HG02885 (cell line): Measurements from ENCODE around the gene OSBPL6.

Experiments used
- ATAC-seq: cut with Tn5 transposase; IDR thresholded peaks from one replicate; pipeline ENCODE4 v1.9.1; 2021; ENCODE audit warnings: mild to moderate bottlenecking; ENCODE audit not compliant: unreplicated experiment, poor library complexity

The OSBPL6 gene

GRCh38 chr2:178233428-178233827 is 39.1 kb downstream of the OSBPL6 start:
- no peak for ATAC-seq

- ATAC-seq, result no peak
Measured at GRCh38 chr2:178234648-178235047, 40.3 kb downstream of the OSBPL6 start.

GRCh38 chr2:178237488-178238153 is 43.3 kb downstream of the OSBPL6 start:
- ATAC-seq, result no peak

DNA sequence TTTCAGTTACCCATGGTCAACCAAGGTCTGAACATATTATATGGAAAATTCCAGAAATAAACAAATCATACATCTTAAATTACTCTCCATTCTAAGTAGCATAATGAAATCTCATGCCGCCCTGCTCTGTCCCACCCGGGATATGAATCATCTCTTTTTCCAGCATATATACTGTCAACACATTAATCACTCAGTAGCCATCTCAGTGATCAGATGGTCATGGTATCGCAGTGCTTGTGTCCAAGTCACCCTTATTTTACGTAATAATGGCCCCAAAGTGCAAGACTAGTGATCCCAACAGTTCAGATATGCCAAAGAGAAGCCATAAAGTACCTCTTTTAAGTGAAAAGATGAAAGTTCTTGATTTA is 43.8 kb downstream of the OSBPL6 start:
- no peak for ATAC-seq

GRCh38 chr2:178238750-178239149 is 44.4 kb downstream of the OSBPL6 start:
- no peak for ATAC-seq

GRCh38 chr2:178241844-178242551 is 47.7 kb downstream of the OSBPL6 start:
- no peak for ATAC-seq

- ATAC-seq, result no peak
Measured at GRCh38 chr2:178242552-178242883, 48.2 kb downstream of the OSBPL6 start.

DNA sequence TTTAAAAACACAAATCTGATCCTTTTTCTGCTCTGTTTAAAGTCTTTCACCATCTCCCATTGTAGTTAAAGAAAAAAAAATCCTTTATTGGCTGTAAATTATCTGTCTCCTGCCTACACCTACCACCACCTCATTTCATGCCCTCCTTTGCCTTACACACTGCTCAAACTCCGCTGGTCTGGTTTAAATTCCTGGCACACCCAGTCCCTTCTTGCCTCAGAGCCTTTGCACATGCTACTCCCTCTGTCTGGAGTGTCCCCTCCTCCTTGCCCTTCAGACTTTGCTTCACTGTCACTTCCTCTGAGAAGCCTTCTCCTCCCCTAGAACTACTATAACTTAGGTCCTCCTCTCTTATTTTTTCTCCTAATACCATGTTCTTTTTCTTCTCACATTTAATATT is 49.6 kb downstream of the OSBPL6 start:
- ATAC-seq, result no peak

- no peak for ATAC-seq
Measured at GRCh38 chr2:178244777-178245176, 50.5 kb downstream of the OSBPL6 start.

- no peak for ATAC-seq
Measured at GRCh38 chr2:178246696-178247095, 52.4 kb downstream of the OSBPL6 start.

DNA sequence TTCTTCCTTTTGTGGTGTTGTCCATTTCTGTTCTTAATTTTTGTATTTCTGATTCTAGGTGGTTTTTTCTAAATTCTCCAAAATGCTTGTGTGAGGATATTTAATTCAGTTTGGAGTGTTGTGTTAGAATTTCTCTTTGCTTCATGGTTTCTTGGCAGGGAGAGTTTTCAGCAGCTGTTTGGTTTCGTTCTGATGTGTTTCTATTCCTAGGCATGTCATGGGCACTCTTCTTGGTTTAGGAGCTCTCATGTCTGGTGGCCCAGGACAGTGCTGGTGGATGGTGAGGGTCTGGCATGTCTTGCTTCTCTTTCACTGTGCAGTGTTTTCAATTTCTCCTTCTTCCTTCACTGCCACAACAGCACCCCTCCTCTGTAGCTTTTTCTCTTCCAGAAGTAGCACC is 52.9 kb downstream of the OSBPL6 start:
- no peak for ATAC-seq

DNA sequence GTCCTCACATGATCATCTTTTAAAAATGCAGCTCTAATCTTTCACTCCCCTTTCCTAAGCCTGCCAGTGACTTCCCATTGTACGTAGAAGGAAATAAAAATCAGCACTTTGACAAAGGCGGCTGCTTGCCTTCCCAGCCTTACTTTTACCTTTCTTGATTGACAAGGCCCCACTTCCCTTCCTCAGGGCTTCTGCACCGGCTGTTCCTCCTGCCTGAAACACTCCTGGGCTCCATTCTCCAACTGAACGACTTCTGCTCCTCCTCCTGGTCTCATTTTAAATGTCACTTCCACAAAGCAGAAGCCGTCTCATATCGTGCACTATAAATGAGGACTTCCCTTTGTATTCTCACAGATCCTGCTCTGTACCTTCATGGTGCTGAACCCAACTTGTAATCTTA is 56.1 kb downstream of the OSBPL6 start:
- ATAC-seq, result no peak

DNA sequence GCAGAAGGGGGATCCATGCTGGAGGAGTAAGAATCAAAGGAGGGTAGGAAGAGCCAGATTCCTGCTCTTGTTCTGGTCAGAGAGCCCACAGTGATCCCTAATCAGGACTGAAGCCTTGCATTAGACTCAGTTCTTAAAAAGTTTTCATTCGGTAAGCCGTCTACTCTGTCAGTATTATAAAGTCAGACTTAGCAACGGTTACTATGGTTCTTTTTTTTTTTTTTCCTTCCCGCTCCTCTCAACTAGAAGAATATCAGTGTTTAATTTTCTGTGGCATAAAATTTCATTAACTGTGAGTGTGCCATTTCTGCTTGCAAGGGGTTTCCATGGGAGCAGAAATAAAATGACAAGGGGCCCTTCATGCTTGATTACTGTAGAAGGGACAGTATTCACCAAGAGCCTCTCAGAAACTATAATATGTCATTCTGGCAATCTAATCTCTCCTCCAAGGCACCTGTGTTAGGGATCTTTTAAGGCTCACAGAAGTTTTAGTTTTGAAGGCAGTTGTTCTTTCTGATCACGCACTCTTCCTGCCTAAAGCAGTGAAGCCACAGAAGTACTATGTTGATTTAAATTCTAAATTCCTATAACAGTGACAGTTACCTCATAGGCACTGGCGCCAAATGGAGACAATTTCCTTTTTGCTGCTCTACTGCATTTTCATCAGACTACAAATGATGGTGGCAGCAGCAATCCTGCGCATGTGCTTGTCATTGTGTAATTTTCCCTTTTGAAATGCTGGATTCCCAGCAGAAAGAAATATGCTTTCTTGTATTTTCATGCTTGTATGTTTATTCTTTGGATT is 57.0 kb downstream of the OSBPL6 start:
- ATAC-seq, result no peak

GRCh38 chr2:178256382-178257042 is 62.2 kb downstream of the OSBPL6 start:
- no peak for ATAC-seq

- ATAC-seq, result no peak
Measured at GRCh38 chr2:178257127-178257526, 62.8 kb downstream of the OSBPL6 start.

GRCh38 chr2:178258916-178259315 is 64.6 kb downstream of the OSBPL6 start:
- ATAC-seq, result no peak

DNA sequence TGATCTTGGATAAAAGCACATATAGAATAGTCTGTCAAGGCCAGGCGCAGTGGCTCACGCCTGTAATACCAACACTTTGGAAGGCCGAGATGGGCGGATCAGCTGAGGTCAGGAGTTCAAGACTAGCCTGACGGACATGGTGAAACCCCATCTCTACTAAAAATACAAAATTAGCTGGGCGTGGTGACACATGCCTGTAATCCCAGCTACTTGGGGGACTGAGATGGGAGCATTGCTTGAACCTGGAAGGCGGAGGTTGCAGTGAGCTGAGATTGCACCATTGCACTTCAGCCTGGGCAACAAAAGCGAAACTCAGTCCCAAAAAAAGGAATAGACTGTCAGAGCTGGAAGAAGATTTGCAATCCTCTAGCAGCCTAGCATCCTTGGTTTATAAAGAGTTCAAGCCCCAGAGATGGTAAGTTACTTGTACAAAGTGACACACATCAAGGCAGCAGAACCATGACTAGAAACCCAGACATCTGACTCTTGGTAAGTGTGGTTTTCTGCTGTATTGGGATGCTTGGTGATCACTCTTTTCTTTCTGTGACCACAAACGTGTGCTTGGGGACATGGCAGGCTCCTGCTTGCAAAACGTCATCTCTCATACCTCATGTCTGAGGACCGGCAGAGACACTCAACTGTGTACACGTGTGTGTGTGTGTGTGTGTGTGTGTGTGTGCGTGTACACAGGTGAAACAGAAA is 69.0 kb downstream of the OSBPL6 start:
- ATAC-seq, result no peak

- no peak for ATAC-seq
Measured at GRCh38 chr2:178264211-178264610, 69.9 kb downstream of the OSBPL6 start.

DNA sequence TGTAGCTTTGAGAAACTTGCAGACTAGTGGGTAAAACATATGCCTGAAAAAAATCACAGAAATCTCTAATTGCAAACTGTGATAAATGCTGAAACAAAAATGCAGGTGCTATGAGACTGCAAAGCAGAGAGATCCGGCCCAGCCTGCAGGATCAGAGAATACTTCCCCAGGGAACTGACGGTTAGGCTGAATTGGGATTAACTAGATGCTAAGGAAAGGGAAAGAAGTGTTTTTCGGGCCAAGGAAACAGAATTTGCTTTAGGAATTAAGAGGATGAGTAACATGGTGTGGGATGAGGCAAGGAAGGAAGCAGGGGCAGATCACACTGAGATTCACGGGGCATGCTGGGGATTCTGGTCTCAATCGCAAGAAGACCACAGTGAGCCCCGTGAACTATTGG is 71.5 kb downstream of the OSBPL6 start:
- no peak for ATAC-seq

- no peak for ATAC-seq
Measured at GRCh38 chr2:178266445-178266844, 72.1 kb downstream of the OSBPL6 start.
